Glomerular visceral epithelial cell (primary cell): ENCODE data around the gene FBXW12.

ENCODE experiments used
- DNase-seq: peaks from one replicate; pipeline ENCODE4 v3.0.0-alpha.2; 2016; ENCODE audit errors: extremely low spot score

FBXW12 gene

GRCh38 chr3:48407542-48408099 is 35.6 kb downstream of the FBXW12 start:
- DNase-seq, result no peak

GRCh38 chr3:48408823-48409281 is 36.8 kb downstream of the FBXW12 start:
- DNase-seq, result no peak

GRCh38 chr3:48409291-48410201 is 37.5 kb downstream of the FBXW12 start:
- no peak for DNase-seq

- no peak for DNase-seq
Observed at GRCh38 chr3:48410205-48411040, 38.4 kb downstream of the FBXW12 start.

GRCh38 chr3:48411041-48411588 is 39.1 kb downstream of the FBXW12 start:
- DNase-seq, result no peak

GRCh38 chr3:48411606-48412374 is 39.8 kb downstream of the FBXW12 start:
- DNase-seq, result no peak

- DNase-seq, result no peak
Observed at GRCh38 chr3:48412375-48413001, 40.5 kb downstream of the FBXW12 start.

GRCh38 chr3:48413086-48413485 is 41.1 kb downstream of the FBXW12 start:
- DNase-seq, result no peak

GRCh38 chr3:48413611-48414010 is 41.6 kb downstream of the FBXW12 start:
- DNase-seq, result no peak

- no peak for DNase-seq
Observed at GRCh38 chr3:48414376-48415250, 42.6 kb downstream of the FBXW12 start.

- no peak for DNase-seq
Observed at GRCh38 chr3:48415251-48415953, 43.4 kb downstream of the FBXW12 start.

- DNase-seq, result no peak
Observed at GRCh38 chr3:48416091-48416505, 44.1 kb downstream of the FBXW12 start.

GRCh38 chr3:48416546-48416945 is 44.5 kb downstream of the FBXW12 start:
- no peak for DNase-seq

GRCh38 chr3:48417529-48418108 is 45.6 kb downstream of the FBXW12 start:
- no peak for DNase-seq

GRCh38 chr3:48418140-48418539 is 46.1 kb downstream of the FBXW12 start:
- DNase-seq, result no peak

- no peak for DNase-seq
Observed at GRCh38 chr3:48418651-48419050, 46.6 kb downstream of the FBXW12 start.

- no peak for DNase-seq
Observed at GRCh38 chr3:48419149-48419548, 47.1 kb downstream of the FBXW12 start.

- DNase-seq, result no peak
Observed at GRCh38 chr3:48419597-48419996, 47.6 kb downstream of the FBXW12 start.

- DNase-seq, result no peak
Observed at GRCh38 chr3:48420561-48420960, 48.5 kb downstream of the FBXW12 start.
